Measurements from ENCODE around the gene SOAT2. TPM values are rescaled to one million over a fixed set of nuclear protein-coding genes. Genes with fewer than 3 reads are reported as not detected.

Gene SOAT2
- total RNA-seq, 1 donor from 2014 or later, result 0.98 TPM

DNA sequence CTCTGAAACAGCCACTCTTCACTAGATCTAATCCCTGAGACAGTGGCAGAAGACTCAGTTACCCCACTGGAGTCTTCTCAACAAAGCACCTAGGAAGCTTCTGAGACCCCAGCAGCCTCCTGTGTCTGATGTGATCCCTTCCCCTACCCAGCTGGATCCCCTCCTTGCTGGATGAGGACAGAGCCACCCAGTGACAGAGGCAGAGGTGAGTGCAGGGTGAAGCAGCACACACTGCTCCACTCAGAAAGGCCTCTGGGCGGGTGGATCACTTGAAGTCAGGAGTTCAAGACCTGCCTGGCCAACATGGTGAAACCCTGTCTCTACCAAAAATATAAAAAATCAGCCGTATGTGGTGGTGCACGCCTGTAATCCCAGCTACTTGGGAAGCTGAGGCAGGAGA is 26.8 kb upstream of the SOAT2 start:
- Mint-ChIP-seq H3K4me1 (ENCODE audit: low read depth) (peaks cover 47% of the 10 kb centered on the region), H3K9me3 (ENCODE audit: low read depth) (no peaks in the 10 kb centered on the region), H3K27ac (peak overlapping the region; percentile 87), H3K27me3 (no peaks in the 10 kb centered on the region), H3K36me3 (ENCODE audit: insufficient read depth) (peaks cover 22% of the 10 kb centered on the region), H3K4me3 (ENCODE audit: low read depth) (peak overlapping the region; percentile 60)
- TF ChIP-seq CTCF (IDR thresholded peaks at IDR 0.05; ENCODE audit: unreplicated experiment), result no peak
- DNase-seq (ENCODE audit: low spot score, unreplicated experiment), result no peak

DNA sequence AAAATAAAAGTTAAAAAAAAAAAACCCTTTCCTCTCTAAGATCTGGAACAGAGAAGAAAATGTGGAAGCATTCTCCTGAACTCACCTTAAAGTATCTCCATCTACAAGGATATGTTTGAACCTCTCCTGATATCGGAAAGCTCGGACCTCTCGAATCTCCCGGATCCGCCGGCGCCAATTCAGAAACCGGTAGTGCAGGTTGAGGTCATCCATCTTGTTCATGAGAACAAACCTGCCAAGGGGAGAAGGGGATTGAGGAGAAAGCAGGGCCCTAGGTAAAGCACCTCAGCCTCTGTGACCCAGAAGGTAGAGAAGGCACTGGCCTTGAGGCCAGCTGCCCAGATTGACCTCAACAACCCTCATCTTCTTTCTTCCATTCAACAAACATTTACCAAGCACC is 26.3 kb upstream of the SOAT2 start:
- H3K27ac Mint-ChIP-seq, result peak overlapping the region; percentile 87
- H3K27me3 Mint-ChIP-seq, result no peaks in the 10 kb centered on the region
- TF ChIP-seq CTCF (IDR thresholded peaks at IDR 0.05; ENCODE audit: unreplicated experiment), result no peak
- peaks cover 22% of the 10 kb centered on the region for H3K36me3 Mint-ChIP-seq (ENCODE audit: insufficient read depth)
- DNase-seq (ENCODE audit: low spot score, unreplicated experiment), result peak; percentile 45
- peaks cover 44% of the 10 kb centered on the region for H3K4me1 Mint-ChIP-seq (ENCODE audit: low read depth)
- H3K4me3 Mint-ChIP-seq (ENCODE audit: low read depth), result peak overlapping the region; percentile 60
- H3K9me3 Mint-ChIP-seq (ENCODE audit: low read depth), result no peaks in the 10 kb centered on the region

GRCh38 chr12:53078425-53079225 is 24.7 kb upstream of the SOAT2 start:
- Mint-ChIP-seq H3K4me3 (ENCODE audit: low read depth) (peak overlapping the region; percentile 80), H3K36me3 (ENCODE audit: insufficient read depth) (peaks cover 18% of the 10 kb centered on the region), H3K9me3 (ENCODE audit: low read depth) (no peaks in the 10 kb centered on the region), H3K27me3 (no peaks in the 10 kb centered on the region), H3K4me1 (ENCODE audit: low read depth) (peaks cover 35% of the 10 kb centered on the region), H3K27ac (peak overlapping the region; percentile 97)
- DNase-seq (ENCODE audit: low spot score, unreplicated experiment), result no peak
- peak; percentile 21 for TF ChIP-seq CTCF (IDR thresholded peaks at IDR 0.05; ENCODE audit: unreplicated experiment)

DNA sequence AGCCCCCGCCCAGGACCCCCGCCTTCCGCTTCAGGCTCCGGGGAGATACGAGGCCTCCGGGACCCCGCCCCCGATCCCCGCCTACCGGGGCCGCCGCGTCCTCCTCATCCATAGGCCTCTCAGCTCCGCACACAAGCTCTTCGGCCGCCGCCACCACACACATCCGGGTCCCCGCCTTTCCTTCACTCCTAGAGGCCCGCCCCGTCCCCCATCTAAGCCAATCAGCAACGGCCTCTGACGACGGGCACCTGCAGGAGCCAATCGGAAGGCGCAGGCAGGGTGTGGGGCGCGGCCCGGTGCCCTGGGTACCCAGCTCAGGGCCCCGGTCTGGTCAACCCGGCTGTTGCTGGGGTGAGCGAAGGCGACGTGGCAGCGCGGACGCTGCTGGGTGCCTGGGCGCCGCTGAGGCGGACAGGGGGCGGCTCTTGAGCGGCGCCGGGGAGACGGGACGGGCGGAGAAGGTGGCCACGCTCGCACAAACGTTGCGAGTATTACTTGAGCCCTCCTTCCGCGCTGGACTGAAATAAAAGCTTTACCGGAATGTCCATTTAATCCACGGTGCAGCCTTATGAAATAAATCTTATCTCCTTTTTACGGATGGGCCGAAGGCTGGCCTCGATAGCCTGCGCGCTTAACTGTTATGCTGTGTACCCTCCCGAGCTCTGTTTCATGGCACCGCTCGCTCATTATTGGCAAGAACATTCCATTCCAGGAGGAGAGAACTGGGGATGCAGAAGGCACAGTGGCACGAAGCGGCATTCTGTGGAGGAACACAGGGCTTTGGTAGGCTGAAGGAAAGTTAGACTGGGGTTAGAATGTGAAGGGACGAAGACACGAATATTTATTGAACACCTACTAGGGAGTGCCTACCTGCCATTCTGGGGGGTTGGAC is 23.8 kb upstream of the SOAT2 start, which contains the start of gene SPRYD3:
SPRYD3 (minus strand) TSS at position 165 of the 892 bp plus-strand sequence; CDS start at position 108, 57 bp downstream.
- Mint-ChIP-seq H3K27ac (peak within 1 kb of the TSS; percentile 97), H3K9me3 (ENCODE audit: low read depth) (no peaks in the 10 kb centered on the region), H3K36me3 (ENCODE audit: insufficient read depth) (peaks cover 10% of the 10 kb centered on the region), H3K4me1 (ENCODE audit: low read depth) (peaks cover 35% of the 10 kb centered on the region), H3K4me3 (ENCODE audit: low read depth) (peak within 1 kb of the TSS; percentile 80), H3K27me3 (no peaks in the 10 kb centered on the region)
- no peak for TF ChIP-seq CTCF (IDR thresholded peaks at IDR 0.05; ENCODE audit: unreplicated experiment)
- DNase-seq (ENCODE audit: low spot score, unreplicated experiment), result peak; percentile 98

GRCh38 chr12:53082637-53083175 is 20.6 kb upstream of the SOAT2 start:
- no peak for TF ChIP-seq CTCF (IDR thresholded peaks at IDR 0.05; ENCODE audit: unreplicated experiment)
- H3K27ac Mint-ChIP-seq, result no peak overlapping the region
- no peaks in the 10 kb centered on the region for H3K9me3 Mint-ChIP-seq (ENCODE audit: low read depth)
- H3K4me3 Mint-ChIP-seq (ENCODE audit: low read depth), result no peak overlapping the region
- no peak for DNase-seq (ENCODE audit: low spot score, unreplicated experiment)
- no peaks in the 10 kb centered on the region for H3K27me3 Mint-ChIP-seq
- H3K4me1 Mint-ChIP-seq (ENCODE audit: low read depth), result peaks cover 10% of the 10 kb centered on the region
- H3K36me3 Mint-ChIP-seq (ENCODE audit: insufficient read depth), result no peaks in the 10 kb centered on the region

Data from progenitor cell of endocrine pancreas (in vitro differentiated cells).